Measurements from ENCODE around the gene PRAMEF12. TPM values are rescaled to one million over a fixed set of nuclear protein-coding genes. Genes with fewer than 3 reads are reported as not detected.
A peak's percentile ranks its signal among the peaks of the same experiment; 100 is the strongest.
"Not testable (repeated sequence)": the region's sequence is repeated elsewhere in the genome, so short reads cannot be mapped to it uniquely, and the experiment has no call there.

Gene PRAMEF12
- not detected for polyA plus RNA-seq (ENCODE audit: insufficient read depth in 1 of 5, insufficient read length in 5 of 5, low replicate concordance in 1 of 5)
- long read RNA-seq, donor 1 = 0 reads
- long read RNA-seq, donor 2 = 0 reads
- long read RNA-seq, donor 3 = 0 reads
- long read RNA-seq, donor 4 = 0 reads
- long read RNA-seq, donor 5 = 0 reads
- long read RNA-seq, donor 6 = 0 reads
- long read RNA-seq, donor 7 = 0 reads
- long read RNA-seq, donor 8 = 0 reads

DNA sequence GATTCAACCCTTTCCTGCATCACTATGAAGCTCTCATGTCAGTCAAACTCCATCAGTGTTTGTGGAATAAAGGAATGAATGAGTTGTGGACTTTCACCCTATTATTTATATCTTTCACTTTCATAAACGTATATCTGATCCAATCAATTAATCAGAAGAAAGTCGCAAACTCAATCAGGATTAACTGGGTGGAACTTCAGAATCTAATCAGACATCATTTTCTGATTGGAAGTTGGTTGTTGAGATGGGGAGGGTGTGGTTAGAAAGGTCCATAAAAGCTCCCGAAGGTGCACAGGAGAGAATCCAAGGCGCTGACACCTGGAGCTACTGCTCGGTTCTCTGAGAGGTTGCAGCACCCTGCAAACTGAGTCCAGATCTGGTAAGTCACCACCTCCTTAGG, at the start of gene PRAMEF12:
Gene PRAMEF12, plus strand, starts transcription at position 301 of the 400 bp plus-strand sequence. CDS start 1,130 bp downstream, outside the sequence.
- DNase-seq = no peak

DNA sequence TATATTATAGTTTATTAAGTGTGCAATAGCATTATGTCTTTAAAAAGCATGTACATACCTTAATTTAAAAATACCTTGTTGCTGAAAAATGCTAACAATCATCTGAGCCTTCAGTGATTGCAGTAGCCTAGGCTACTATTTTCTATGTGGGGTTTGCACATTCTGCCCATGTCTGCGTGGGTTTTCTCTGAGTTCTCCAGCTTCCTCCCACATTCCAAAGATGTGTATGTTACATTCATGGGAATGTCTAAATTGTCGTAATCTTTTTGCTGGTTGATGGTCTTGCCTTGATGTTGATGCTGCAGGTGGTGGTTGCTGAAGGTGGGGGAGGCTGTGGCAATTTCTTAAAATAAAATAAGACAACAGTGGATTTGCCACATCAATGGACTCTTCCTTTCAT, 45.1 kb upstream of the PRAMEF12 start:
- no peak for DNase-seq

DNA sequence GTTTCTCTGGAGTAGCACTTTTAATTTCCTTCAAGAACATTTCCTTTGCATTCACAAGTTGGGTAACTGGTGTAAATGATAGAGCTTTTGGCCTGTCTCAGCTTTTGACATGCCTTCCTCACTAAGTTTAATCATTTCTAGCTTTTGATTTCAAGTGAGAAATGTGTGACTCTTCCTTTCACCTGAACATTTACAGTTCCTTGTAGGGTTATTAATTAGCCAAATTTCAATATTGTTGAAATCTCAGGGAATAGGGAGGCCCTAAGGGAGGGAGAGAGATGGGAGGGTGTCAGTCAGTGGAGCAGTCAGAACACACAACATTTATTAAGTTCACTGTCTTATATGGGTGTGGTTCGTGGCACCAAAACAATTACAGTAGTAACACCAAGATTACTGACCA, 43.4 kb upstream of the PRAMEF12 start:
- no peak for DNase-seq

DNA sequence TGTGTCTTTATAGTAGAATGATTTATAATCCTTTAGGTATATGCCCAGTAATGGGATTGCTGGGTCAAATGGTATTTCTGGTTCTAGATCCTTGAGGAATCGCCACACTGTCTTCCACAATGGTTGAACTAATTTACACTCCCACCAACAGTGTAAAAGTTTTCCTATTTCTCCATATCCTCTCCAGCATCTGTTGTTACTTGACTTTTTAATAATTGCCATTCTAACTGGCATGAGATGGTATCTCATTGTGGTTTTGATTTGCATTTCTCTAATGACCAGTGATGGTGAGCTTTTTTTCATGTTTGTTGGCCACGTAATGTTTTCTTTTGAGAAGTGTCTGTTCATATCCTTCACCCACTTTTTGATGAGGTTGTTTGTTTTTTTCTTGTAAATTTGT, 42.5 kb upstream of the PRAMEF12 start:
- DNase-seq = not testable (repeated sequence)

DNA sequence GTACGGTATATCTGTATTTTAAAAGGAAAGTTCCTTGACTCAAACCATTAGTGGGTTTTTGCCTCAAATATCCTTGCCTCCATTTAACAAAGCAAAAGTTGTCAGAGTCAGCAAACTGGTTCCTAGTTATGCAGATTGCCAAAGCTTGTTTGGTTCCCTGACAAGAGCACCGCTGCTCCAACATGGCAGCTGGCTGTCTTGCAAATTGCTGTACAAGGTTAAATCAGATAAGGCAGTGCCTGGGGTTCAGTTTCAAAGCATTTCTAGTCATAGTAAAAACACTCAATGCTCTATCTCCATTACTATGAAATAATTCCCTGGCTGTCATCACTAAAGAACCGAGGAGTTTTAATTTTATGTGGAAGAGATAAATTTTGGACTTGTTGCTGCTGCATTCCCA, 38.9 kb upstream of the PRAMEF12 start:
- no peak for DNase-seq

DNA sequence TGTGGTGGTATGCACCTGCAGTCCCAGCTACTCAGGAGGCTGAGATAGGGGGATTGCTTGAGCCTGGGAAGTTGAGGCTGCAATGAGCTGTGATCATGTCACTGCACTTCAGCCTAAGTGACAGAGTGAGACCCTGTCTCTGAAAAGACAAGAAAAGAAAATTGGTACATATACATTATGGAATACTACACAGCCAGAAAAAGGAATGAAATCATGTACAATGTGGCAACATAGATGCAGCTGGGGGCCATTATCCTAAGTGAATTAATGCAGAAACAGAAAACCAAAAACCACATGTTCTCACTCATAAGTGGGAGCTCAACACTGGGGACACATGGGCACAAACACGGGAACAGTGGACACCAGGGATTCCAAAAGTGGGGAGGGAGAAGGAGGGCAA, 34.6 kb upstream of the PRAMEF12 start:
- no peak for DNase-seq

DNA sequence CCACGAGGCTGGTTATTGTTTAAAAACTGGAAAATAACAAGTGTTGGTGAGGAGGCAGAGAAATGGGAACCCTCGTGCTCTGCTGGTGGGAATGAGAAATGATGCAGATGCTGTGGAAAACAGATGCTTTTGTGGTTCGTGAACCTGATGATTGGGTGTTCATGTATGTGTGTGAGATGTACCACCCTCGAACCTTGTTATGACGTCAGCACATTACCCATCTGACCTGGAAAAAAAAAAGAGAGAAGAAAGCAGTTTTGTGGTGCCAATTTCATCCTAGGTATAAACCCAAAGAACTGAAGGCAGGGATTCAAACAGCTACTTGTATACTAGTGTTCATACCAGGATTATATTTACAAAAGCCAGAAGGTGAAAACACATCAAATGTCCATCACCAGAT, 33.9 kb upstream of the PRAMEF12 start:
- DNase-seq = no peak

DNA sequence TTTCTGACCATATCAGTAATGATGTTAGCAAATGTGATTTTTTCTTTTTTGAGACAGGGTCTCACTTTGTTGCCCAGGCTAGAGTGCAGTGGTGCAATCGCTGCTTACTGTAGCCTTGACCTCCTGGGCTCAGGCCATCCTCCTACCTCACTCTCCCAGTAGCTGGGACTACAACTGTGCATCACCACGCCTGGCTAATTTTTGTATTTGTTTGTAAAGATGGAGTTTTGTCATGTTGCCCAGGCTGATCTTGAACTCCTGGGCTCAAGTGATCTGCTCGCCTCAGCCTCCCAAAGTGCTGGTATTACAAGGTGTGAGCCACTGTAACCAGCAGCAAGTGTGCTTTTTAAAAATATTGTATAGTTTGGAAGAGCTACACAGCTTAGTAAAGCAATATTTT, 31.6 kb upstream of the PRAMEF12 start:
- no peak for DNase-seq

DNA sequence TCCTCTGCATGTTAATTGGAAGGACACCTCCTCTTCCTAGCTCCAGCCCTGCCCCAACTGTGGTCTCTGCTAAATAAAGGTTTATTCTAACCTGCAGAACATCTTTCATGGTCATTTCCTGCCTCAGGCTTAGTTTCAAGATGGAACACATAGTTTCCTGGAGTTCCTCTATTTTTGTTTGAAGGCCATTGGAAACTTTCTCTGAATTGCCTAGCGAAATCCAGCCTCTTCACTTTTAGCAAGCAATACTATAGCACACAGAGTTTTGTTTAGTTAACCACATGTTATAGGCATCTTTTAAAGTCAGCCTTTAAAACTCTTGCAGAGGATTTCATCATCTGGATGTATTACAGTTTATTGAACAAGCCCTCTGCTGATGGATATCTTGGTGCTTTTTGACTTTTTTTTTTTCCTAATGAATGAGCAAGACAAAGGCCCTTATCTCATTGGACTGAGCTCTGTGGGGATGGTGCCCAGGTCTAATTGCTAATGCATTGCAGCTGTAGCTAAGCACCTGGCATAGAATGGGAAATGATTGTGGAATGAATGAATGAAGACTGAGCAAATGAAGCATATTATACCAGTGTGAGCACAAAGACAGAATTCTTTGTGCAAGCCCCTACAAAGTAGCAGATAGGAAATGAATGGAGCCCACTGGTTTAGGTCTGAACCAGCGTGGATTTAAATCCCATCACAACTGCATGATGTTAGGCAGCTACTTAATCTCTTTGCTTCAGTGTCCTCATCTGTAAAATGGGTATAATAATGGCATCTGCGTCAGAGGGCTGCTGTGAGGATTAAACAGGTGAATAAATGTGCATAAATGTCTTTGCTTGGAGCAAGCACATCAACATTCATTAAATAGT, 28.2 kb upstream of the PRAMEF12 start:
- DNase-seq = no peak

DNA sequence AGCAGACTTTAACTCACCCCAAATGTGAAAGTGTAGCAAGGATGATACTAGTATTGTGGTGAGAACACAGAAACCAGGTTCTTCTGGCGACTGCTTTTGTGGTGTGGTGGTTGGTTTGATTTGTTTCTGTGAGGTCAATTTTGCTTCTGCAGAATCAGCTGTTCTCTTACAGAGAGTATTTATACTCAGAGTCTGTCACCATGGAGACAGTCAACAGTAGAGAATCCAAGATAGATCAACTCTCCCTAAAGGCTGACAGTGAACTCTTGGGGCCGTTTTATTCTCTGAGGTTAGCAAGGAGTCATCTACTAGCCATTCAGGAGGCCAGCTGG, 27.6 kb upstream of the PRAMEF12 start, which contains the start of gene CFAP107:
Gene CFAP107, plus strand, starts transcription at position 209 of the 332 bp plus-strand sequence. CDS start 231 bp downstream, outside the sequence.
- peak in 1 of 2 donors; percentile 16 for DNase-seq

DNA sequence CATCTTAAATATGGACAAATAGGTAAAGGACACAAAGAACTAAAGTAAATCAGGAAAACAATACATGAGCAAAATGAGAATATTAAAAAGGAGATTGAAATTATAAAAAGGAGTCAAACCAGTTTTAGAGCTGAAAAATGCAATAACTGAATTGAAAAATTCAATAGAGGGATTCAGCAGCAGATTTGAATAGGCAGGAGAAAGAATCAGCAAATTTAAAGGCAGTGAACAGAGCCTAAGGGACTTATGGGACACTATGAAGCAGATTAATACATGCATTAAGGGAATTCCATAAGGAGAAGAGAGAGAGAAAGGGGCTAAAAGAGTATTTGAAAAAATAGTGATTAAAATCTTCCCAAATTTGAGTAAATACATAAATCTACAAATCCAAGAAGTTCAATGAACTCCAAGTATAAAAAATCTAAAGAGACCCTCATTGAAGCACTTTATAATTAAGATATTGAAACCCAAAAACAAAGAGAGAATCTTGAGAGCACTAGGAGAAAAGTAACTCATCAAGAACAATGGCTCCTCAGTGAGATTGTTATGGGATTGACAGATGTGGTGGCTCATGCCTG, 24.7 kb upstream of the PRAMEF12 start:
- DNase-seq = no peak

DNA sequence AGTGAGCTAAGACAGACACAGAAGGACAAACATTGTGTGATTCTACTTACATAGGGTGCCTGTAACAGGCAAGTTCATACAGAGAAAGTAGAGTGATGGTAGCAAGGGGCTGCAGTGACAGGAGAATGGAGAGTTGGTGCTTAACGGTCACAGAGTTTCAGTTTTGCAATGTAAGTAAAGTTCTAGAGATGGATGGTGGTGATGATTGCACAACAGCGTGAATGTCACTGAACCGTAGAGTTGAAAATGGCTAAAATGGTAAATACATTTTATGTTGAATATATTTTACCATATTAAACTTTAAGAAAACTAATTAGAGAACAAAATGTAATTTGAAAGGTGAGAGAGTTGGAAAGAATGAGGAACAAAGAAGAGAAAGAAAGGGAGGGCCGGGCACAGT, 18.8 kb upstream of the PRAMEF12 start:
- no peak for DNase-seq

DNA sequence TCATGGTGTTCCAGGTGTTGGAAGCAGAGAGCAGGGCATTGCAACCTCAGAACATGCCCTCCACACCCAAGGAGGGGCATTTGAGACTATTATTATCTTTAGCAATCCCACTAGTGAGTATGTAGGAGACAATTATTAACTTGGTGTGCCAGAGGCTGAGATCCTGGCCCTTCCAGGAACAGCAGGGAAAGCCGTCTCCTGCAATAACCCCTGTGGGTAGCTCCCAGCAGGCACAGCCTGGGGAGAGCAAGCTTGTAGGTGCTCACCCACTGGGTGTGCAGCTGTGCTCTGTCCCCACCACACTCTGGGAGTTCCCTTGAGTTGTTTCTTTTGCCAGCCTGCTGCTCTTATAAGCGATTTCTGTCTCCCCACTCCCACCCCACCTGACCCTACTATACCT, 17.3 kb upstream of the PRAMEF12 start:
- DNase-seq = no peak

DNA sequence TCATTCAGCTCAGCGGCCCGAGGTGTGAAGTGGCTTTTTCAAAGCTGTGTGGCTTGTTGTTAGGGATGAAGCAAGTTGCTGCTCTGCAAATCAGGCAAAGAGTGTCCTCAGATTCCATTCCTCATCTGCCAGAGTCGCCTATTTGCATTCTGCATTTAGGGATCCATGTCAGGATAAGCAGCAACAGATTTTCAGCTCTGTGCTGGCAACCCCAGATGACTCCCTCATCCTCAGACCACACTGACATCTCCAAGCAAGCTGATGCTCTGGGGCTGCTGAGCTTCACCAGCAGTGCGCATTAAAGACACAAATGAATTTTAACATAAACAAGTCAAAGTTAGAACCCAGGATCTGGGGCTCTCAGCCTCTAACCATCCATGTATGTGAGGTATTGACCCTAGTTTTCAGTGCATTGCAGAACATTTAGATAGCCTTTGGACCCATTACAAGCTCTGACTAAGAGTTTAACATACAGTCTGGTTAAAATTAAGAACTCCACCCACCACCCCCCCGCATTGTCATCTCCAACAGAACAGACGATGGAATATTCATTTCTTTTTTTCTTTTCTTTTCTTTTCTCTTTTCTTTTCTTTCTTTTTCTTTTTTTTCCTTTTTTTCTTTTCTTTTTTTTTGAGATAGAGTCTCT, 16.6 kb upstream of the PRAMEF12 start:
- DNase-seq = no peak

DNA sequence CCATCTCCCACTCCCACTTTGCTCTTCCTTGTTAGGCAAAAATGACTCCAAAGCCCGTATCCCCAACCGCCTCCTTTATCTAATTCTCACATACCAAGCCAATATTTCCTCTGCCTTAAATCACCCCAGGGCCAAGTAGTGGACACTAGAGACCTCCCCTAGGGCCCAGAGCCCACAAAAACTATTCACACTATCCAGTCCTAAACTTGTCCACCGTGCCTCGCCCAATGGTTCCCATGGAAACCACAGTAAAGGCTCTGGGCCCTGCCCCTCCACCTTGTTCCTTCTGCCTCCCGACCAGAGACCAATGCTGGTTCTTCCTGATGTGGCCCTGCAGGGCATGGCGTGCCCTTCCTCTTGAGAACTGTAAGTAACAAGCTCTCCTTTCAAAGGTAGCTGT, 15.7 kb upstream of the PRAMEF12 start:
- no peak for DNase-seq

DNA sequence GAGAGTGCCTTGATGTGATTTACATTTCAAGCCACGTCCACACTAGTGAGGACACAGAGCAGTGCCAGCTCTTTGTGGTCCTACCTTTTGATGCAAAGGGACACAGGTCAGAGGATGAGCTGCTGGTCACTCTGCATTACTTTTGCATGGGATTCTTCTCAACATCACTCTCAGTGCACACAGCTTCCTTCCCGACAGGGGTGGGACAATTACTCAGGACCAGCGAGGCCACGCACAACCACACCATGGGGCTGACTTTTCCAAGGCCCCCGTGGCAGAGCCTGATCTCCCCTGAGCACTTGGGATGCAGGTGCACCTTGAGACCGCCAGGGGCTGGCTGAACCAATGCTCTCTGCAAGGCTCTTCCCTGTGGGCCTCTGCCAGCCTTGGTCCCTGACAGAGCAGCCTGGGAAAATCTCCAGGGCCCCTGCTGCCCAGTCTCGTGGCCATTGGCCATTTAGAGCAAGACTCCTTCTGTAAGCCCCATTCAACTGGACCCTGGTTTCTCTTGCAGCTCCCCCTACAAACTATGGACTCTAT, 13.2 kb upstream of the PRAMEF12 start:
- DNase-seq = no peak

DNA sequence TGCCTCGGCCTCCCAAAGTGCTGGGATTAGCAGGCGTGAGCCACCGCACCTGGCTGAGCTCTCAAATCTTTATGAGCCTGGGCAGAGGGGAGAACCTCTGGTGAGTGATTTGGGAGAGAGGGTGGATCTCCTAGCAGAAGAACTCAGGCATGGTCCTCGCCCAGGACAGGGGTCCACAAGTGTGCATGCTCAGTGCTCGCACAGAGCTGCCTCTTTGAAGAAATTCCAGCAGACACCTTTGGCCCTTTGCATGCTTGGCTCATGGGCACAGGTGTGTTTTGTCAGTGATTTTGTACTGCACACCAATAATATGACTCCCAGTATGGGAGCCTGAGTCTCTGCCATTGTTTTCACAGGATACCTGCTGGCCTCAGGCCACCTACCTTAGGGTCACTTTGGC, 11.8 kb upstream of the PRAMEF12 start:
- no peak for DNase-seq

DNA sequence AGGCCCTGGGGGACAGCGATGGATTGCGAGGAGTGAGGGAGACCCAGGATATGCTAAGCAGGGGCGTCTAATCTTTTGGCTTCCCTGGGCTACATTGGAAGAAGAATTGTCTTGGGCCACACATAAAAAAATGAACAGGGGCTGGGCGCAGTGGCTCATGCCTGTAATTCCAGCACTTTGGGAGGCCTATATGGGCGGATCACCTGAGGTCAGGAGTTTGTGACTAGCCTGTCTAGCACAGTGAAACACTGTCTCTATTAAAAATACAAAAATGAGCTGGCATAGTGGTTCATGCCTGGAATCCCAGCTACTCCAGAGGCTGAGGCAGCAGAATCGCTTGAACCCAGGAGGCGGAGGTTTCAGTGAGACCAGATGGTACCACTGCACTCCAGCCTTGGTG, 10.8 kb upstream of the PRAMEF12 start:
- no peak for DNase-seq

DNA sequence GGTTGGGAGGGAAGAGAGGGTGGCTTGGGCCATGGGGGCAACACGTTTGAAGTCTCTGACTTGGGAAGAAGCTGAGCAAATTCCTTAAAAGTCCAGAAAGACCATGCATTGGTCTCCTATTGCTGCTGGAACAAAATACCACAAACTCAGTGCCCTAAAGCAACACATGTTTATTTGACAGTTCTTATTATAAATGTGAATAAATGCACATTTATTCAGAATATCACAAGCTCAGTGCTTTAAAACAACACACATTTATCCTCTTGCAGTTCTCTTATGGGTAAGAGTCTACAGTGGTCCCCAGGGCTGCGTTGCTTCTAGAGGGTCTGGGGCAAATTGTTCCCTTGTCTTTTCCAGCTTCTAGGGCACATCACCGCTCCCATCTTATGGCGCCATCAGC, 10.1 kb upstream of the PRAMEF12 start:
- no peak for DNase-seq

DNA sequence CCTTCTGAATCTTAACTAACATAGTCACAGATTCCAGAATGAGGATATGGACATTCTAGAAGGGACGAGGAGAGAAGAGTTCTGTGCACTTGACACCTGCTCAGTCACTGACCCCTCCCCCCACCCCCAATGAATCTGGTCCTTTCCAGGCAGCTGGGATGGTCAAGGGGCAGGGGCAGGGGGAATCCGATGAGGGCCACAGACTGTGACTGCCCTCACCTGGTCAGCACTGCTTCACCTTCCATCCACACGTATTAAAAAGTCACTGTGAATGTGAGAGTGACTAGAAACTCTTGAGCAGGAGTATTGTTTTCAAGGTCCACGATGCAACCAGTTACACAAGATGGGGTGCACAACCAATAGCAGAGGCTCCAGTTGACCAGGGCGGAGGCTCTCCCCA, 9.5 kb upstream of the PRAMEF12 start:
- no peak for DNase-seq

DNA sequence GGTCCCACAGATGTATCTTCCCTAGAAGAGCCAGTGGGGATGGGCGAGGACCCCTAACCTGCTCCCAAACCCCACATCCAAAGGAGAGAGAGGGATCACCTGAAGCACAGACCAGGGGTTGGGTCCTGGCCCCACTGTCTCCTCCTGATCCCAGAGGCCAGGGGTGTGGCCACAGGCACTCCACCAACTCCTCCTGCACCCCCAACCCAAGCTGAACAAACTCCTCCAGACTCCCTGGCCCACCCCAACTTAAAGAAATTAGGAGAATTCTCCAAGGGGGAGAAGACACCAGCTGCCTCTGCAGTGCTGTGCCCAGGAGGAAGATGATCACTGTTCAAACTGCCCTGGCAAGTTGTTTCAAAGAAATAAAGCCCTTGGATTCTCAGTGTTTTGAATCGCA, 4.5 kb upstream of the PRAMEF12 start:
- DNase-seq = no peak

DNA sequence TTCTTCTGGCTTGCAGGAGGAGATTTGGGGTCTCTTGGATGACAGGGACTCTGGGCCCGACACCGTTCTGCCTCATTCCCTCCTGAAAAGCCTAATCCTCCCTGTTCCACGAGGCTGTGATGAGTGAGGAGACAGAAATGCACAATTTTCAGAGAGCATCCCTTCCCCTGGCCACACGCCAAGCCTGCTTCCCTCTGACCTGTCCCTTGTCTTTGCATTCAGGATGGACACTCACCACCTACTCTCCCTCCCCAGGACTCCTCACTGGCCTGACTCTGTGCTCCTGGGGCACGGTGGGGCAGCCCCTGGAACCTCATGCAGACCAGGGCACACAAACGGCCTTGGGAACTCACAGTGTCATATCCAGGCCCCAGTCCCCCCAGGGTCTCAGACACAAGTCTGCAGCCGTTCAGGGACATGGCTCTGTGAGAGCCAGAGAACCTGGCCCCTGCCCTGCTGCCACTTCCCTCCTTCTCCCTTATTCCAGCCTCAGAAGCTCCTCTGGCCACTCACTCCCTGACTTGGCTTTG, 3.5 kb upstream of the PRAMEF12 start:
- DNase-seq = no peak

Measured in right lung (tissue), 10 donors.